Smooth muscle cell (in vitro differentiated cells): ENCODE data around the gene RHBDF2. TPM values are rescaled to one million over a fixed set of nuclear protein-coding genes. Genes with fewer than 3 reads are reported as not detected.
A peak's percentile ranks its signal among the peaks of the same experiment; 100 is the strongest.

Experiments used
- DNase-seq: peaks from one replicate; lab custom pipeline; 2025; ENCODE audit not compliant: unreplicated experiment; lab: John Stamatoyannopoulos, UW
- H2AFZ ChIP-seq: fragments of 200-600 bp; sonication (generic); 2 replicates; pipeline ENCODE4 v1.6.0; 2016; ENCODE audit warnings: antibody characterized with exemption, low read depth, mild to moderate bottlenecking
- H3F3A ChIP-seq: fragments of 200-600 bp; sonication (generic); 2 replicates; pipeline ENCODE4 v1.6.0; 2017; ENCODE audit warnings: antibody characterized with exemption, low read depth
- H3K27ac ChIP-seq: fragments of 200-600 bp; sonication (generic); 2 replicates; pipeline ENCODE4 v1.5.1; 2016; ENCODE audit warnings: low read depth, mild to moderate bottlenecking
- H3K27me3 ChIP-seq: fragments of 200-600 bp; sonication (generic); 2 replicates; pipeline ENCODE4 v1.6.1; 2016; ENCODE audit warnings: low read depth, mild to moderate bottlenecking
- H3K36me3 ChIP-seq: fragments of 200-600 bp; sonication (generic); 2 replicates; pipeline ENCODE4 v1.5.1; 2016; ENCODE audit warnings: low read depth
- H3K4me1 ChIP-seq: fragments of 200-600 bp; sonication (generic); 2 replicates; pipeline ENCODE4 v1.5.1; 2016; ENCODE audit warnings: low read depth
- H3K4me2 ChIP-seq: fragments of 200-600 bp; sonication (generic); 2 replicates; pipeline ENCODE4 v1.6.0; 2016; ENCODE audit warnings: mild to moderate bottlenecking
- H3K4me3 ChIP-seq: fragments of 200-600 bp; sonication (generic); 2 replicates; pipeline ENCODE4 v1.5.1; 2016; ENCODE audit warnings: mild to moderate bottlenecking
- H3K79me2 ChIP-seq: fragments of 200-600 bp; sonication (generic); 2 replicates; pipeline ENCODE4 v1.6.0; 2016; ENCODE audit warnings: low read depth, mild to moderate bottlenecking
- H3K9ac ChIP-seq: fragments of 200-600 bp; sonication (generic); 2 replicates; pipeline ENCODE4 v1.6.0; 2016; ENCODE audit warnings: low read depth
- H3K9me3 ChIP-seq: fragments of 200-600 bp; sonication (generic); replicated peaks from 2 replicates; pipeline ENCODE4 v1.5.1; 2016; ENCODE audit warnings: low read depth
- H4K20me1 ChIP-seq: fragments of 200-600 bp; sonication (generic); 2 replicates; pipeline ENCODE4 v1.6.0; 2016; ENCODE audit warnings: low read depth
- CTCF ChIP-seq: fragments of 200-600 bp; sonication (generic); IDR thresholded peaks from 2 replicates; pipeline ENCODE4 v1.5.1; 2017; ENCODE audit warnings: borderline replicate concordance, mild to moderate bottlenecking, antibody characterized with exemption; ENCODE audit not compliant: insufficient read depth, poor library complexity, severe bottlenecking
- WGBS: methylation state at CpG from one replicate; pipeline ENCODE4 v1.1.7; 2016; ENCODE audit warnings: low lambda C conversion rate; 5-methylcytosine and 5-hydroxymethylcytosine counted together
- polyA plus RNA-seq: library from polyadenylated mRNA; unstranded; fragments of >200 nt; fragmentation: Nextera tagmentation; extraction: Ambion mirVana; gene quantifications from 2 replicates; pipeline ENCODE4 v1.2.1, GENCODE V29; 2016
- total RNA-seq: library from RNA; depleted of rRNA; stranded (reverse); fragments of >200 nt; gene quantifications from 2 replicates; pipeline ENCODE4 v1.2.3, GENCODE V29; 2014

RHBDF2 gene
- total and polyA plus RNA-seq, 2 experiments from 2014 or later, result 12.2 to 20.5 TPM

GRCh38 chr17:76537288-76537577 lies 36.0 kb upstream of the RHBDF2 start:
- DNase-seq, result no peak
- Histone ChIP-seq H3K4me1 (peaks cover 21% of the 10 kb centered on the region), H4K20me1 (no peaks in the 10 kb centered on the region), H3K9me3 (no peaks in the 10 kb centered on the region), H3K27me3 (no peaks in the 10 kb centered on the region), H3K79me2 (no peaks in the 10 kb centered on the region), H2AFZ (no peak overlapping the region), H3K4me2 (peak overlapping the region; percentile 95), H3K27ac (no peak overlapping the region), H3K9ac (no peak overlapping the region), H3F3A (no peaks in the 10 kb centered on the region), H3K4me3 (peak overlapping the region; percentile 51), H3K36me3 (no peaks in the 10 kb centered on the region)
- 9% methylated on average over 18 of the region's 26 CpGs for WGBS
- TF ChIP-seq CTCF, result no peak

- no peak for TF ChIP-seq CTCF
- WGBS, result 62% methylated on average over 22 of the region's 25 CpGs
- Histone ChIP-seq H3K9ac (no peak overlapping the region), H3F3A (no peaks in the 10 kb centered on the region), H3K4me3 (peak overlapping the region; percentile 51), H3K27me3 (no peaks in the 10 kb centered on the region), H3K36me3 (no peaks in the 10 kb centered on the region), H3K9me3 (no peaks in the 10 kb centered on the region), H3K4me2 (peak overlapping the region; percentile 95), H3K27ac (no peak overlapping the region), H3K79me2 (no peaks in the 10 kb centered on the region), H2AFZ (no peak overlapping the region), H3K4me1 (peaks cover 21% of the 10 kb centered on the region), H4K20me1 (no peaks in the 10 kb centered on the region)
- DNase-seq, result no peak
Observed at GRCh38 chr17:76536511-76537287, 35.5 kb upstream of the RHBDF2 start.

GRCh38 chr17:76535788-76536510 lies 34.7 kb upstream of the RHBDF2 start:
- Histone ChIP-seq H2AFZ (no peak overlapping the region), H3K9me3 (no peaks in the 10 kb centered on the region), H3F3A (peaks cover under 1% of the 10 kb centered on the region), H3K9ac (no peak overlapping the region), H3K4me1 (peaks cover 17% of the 10 kb centered on the region), H3K4me3 (no peak overlapping the region), H3K4me2 (no peak overlapping the region), H4K20me1 (no peaks in the 10 kb centered on the region), H3K79me2 (no peaks in the 10 kb centered on the region), H3K36me3 (no peaks in the 10 kb centered on the region), H3K27me3 (no peaks in the 10 kb centered on the region), H3K27ac (no peak overlapping the region)
- no peak for TF ChIP-seq CTCF
- DNase-seq, result no peak
- WGBS, result 87% methylated on average over 19 of the region's 19 CpGs
